Right cardiac atrium (tissue), 5 donors: ENCODE data around the gene MVB12A. TPM values are rescaled to one million over a fixed set of nuclear protein-coding genes. Genes with fewer than 3 reads are reported as not detected.
A peak's percentile ranks its signal among the peaks of the same experiment; 100 is the strongest.

Experiments used
- ATAC-seq, 2 donors: fragments of 200-7000 bp; cut with Tn5 transposase; one replicate each; pipeline versions ENCODE4 v1.8.0 to v1.9.1; 2020; ENCODE audit warnings: moderate library complexity in 2 of 2, mild to moderate bottlenecking in 1 of 2
- DNase-seq, 3 donors: peaks; one replicate each; pipeline ENCODE4 v3.0.0-alpha.2; 2020
- H3K27ac ChIP-seq: one replicate; pipeline ENCODE4 v1.5.1; 2013; ENCODE audit warnings: mild to moderate bottlenecking, low read length, control low read depth, moderate library complexity
- H3K27me3 ChIP-seq: one replicate; pipeline ENCODE4 v1.6.1; 2013; ENCODE audit not compliant: control insufficient read depth, insufficient read depth
- H3K4me1 ChIP-seq: one replicate; pipeline ENCODE4 v1.6.1; 2013; ENCODE audit warnings: low read length; ENCODE audit not compliant: control insufficient read depth, insufficient read depth
- H3K4me3 ChIP-seq: one replicate; pipeline ENCODE4 v1.5.1; 2013; ENCODE audit warnings: low read length, control low read depth
- H3K9me3 ChIP-seq: one replicate; pipeline ENCODE4 v1.6.1; 2013; ENCODE audit warnings: low read length; ENCODE audit not compliant: control insufficient read depth
- WGBS: extraction: QIAGEN DNeasy Blood & Tissue Kit; methylation state at CpG from one replicate; pipeline ENCODE4 v1.1.7; 2013; 5-methylcytosine and 5-hydroxymethylcytosine counted together
- intact Hi-C, 4 donors: fragments of 100-400 bp; cut with DNase I; formaldehyde crosslinking; loops; one replicate each; pipeline versions ENCODE4 v1.11.0 to v1.14.0; 2022 to 2023
- polyA plus RNA-seq: library from polyadenylated mRNA; stranded (reverse); fragments of 200-250 nt; gene quantifications from one replicate; pipeline ENCODE4 v1.2.3, GENCODE V29; 2013
- total RNA-seq, 4 donors: library from RNA; stranded (reverse); fragmentation: NEBNext Ultra II Directional; extraction: Animal tissue kit (Norgen Biotek cat#: 25700); gene quantifications; one replicate each; pipeline ENCODE4 v1.2.1, GENCODE V29; 2021
- donor health status: healthy with polysubstance abuse.
- donor health status: DM: no; HTN: yes; CAD: no.
- donor health status: DM: no; HTN: no; CAD: no.
- donor health status: DM: no; HTN: yes; CAD: no; lungs with severe emphysema.
- donor health status: DM: yes; HTN: yes; CAD: no.

MVB12A gene
- total and polyA plus RNA-seq, 5 donors = 20.6 to 30.5 (median 24.7) TPM

GRCh38 chr19:17390665-17391370 is 29.0 kb upstream of the MVB12A start:
- Histone ChIP-seq H3K27me3 (no peaks in the 10 kb centered on the region), H3K4me3 (peak overlapping the region; percentile 42), H3K4me1 (no peaks in the 10 kb centered on the region), H3K27ac (no peak overlapping the region), H3K9me3 (no peaks in the 10 kb centered on the region)
- ATAC-seq = peak; percentile 95 to 97
- intact Hi-C loops = loop anchor here in 2 of 4 donors (10.0 kb wide), 3 partner anchors 64 to 96 kb away; partner anchors contain the start of gene NXNL1 (in 1 of the 2)
- under 1% methylated on average over 50 of the region's 50 CpGs for WGBS
- DNase-seq = peak; percentile 95 to 98 (median 97)

GRCh38 chr19:17391371-17392151 is 28.3 kb upstream of the MVB12A start:
- Histone ChIP-seq H3K4me1 (no peaks in the 10 kb centered on the region), H3K27me3 (no peaks in the 10 kb centered on the region), H3K4me3 (peak overlapping the region; percentile 35), H3K27ac (no peak overlapping the region), H3K9me3 (no peaks in the 10 kb centered on the region)
- WGBS = 12% methylated on average over 26 of the region's 26 CpGs
- ATAC-seq = no peak
- intact Hi-C loops = loop anchor here in 2 of 4 donors (10.0 kb wide), 3 partner anchors 63 to 97 kb away; partner anchors contain the start of gene NXNL1 (in 1 of the 2)
- DNase-seq = peak in 1 of 3 donors; percentile 31

GRCh38 chr19:17393002-17393401 is 26.8 kb upstream of the MVB12A start:
- WGBS = 40% methylated on average over 2 of the region's 2 CpGs
- no peak overlapping the region for H3K27ac ChIP-seq
- H3K4me3 ChIP-seq = no peak overlapping the region
- H3K4me1 ChIP-seq = no peaks in the 10 kb centered on the region
- ATAC-seq (no peak), DNase-seq (peak in 1 of 3 donors; percentile 30)
- intact Hi-C loops = loop anchor here in 2 of 4 donors (10.0 kb wide), 3 partner anchors 62 to 98 kb away; partner anchors contain the start of gene NXNL1 (in 1 of the 2)
- no peaks in the 10 kb centered on the region for H3K9me3 ChIP-seq
- no peaks in the 10 kb centered on the region for H3K27me3 ChIP-seq

- intact Hi-C loops = loop anchor here in 2 of 4 donors (10.0 kb wide), 3 partner anchors 61 to 99 kb away; partner anchors contain the start of gene NXNL1 (in 1 of the 2)
- Histone ChIP-seq H3K4me3 (no peak within 1 kb of the TSS), H3K4me1 (no peaks in the 10 kb centered on the region), H3K27me3 (no peaks in the 10 kb centered on the region), H3K9me3 (no peaks in the 10 kb centered on the region), H3K27ac (no peak within 1 kb of the TSS)
- peak in 1 of 3 donors; percentile 48 for DNase-seq
- peak in 1 of 2 donors; percentile 11 for ATAC-seq
- WGBS = 23% methylated on average over 41 of the region's 41 CpGs
Observed at GRCh38 chr19:17393914-17394313, 25.9 kb upstream of the MVB12A start, which contains the start of gene CCDC194. TSS of gene CCDC194 (minus strand) at chr19:17394196. CDS start at chr19:17394158, 38 bp downstream.

- H3K9me3 ChIP-seq = no peaks in the 10 kb centered on the region
- intact Hi-C loops = loop anchor here in 2 of 4 donors (10.0 kb wide), 3 partner anchors 60 to 100 kb away; partner anchors contain the start of gene NXNL1 (in 1 of the 2)
- DNase-seq (peak; percentile 80 to 88 (median 85)), ATAC-seq (peak; percentile 55 to 62)
- H3K4me1 ChIP-seq = no peaks in the 10 kb centered on the region
- no peak overlapping the region for H3K4me3 ChIP-seq
- 18% methylated on average over 19 of the region's 19 CpGs for WGBS
- H3K27me3 ChIP-seq = no peaks in the 10 kb centered on the region
- H3K27ac ChIP-seq = no peak overlapping the region
Observed at GRCh38 chr19:17394891-17395415, 24.9 kb upstream of the MVB12A start.

GRCh38 chr19:17398902-17399527 is 20.8 kb upstream of the MVB12A start:
- intact Hi-C loops = loop anchor here in 2 of 4 donors (10.0 kb wide), 3 partner anchors 56 to 104 kb away; partner anchors contain the start of gene NXNL1 (in 1 of the 2)
- Histone ChIP-seq H3K27me3 (no peaks in the 10 kb centered on the region), H3K4me1 (no peaks in the 10 kb centered on the region), H3K27ac (no peak overlapping the region), H3K9me3 (no peaks in the 10 kb centered on the region), H3K4me3 (no peak overlapping the region)
- no peak for ATAC-seq
- WGBS = 42% methylated on average over 8 of the region's 8 CpGs
- DNase-seq = peak in 1 of 3 donors; percentile 25

GRCh38 chr19:17401628-17402027 is 18.2 kb upstream of the MVB12A start:
- H3K27me3 ChIP-seq = no peaks in the 10 kb centered on the region
- no peak for DNase-seq
- H3K4me3 ChIP-seq = no peak overlapping the region
- no peaks in the 10 kb centered on the region for H3K9me3 ChIP-seq
- H3K4me1 ChIP-seq = no peaks in the 10 kb centered on the region
- intact Hi-C loops = no loop called here
- ATAC-seq = no peak
- H3K27ac ChIP-seq = no peak overlapping the region
- 65% methylated on average over 6 of the region's 6 CpGs for WGBS

- Histone ChIP-seq H3K27me3 (no peaks in the 10 kb centered on the region), H3K27ac (no peak overlapping the region), H3K4me1 (no peaks in the 10 kb centered on the region), H3K4me3 (peak overlapping the region; percentile 38), H3K9me3 (no peaks in the 10 kb centered on the region)
- ATAC-seq = peak; percentile 9 to 69
- DNase-seq = peak; percentile 49 to 77 (median 66)
- WGBS = 38% methylated on average over 36 of the region's 36 CpGs
- intact Hi-C loops = no loop called here
Observed at GRCh38 chr19:17402982-17403855, 16.6 kb upstream of the MVB12A start.

GRCh38 chr19:17404015-17404414 is 15.8 kb upstream of the MVB12A start:
- ATAC-seq (no peak), DNase-seq (no peak)
- intact Hi-C loops = no loop called here
- Histone ChIP-seq H3K27me3 (no peaks in the 10 kb centered on the region), H3K27ac (peak overlapping the region; percentile 6), H3K4me3 (peak overlapping the region; percentile 38), H3K9me3 (no peaks in the 10 kb centered on the region), H3K4me1 (no peaks in the 10 kb centered on the region)
- 74% methylated on average over 6 of the region's 6 CpGs for whole genome bisulfite sequencing
